ENCODE measurements around the gene CBLN3.

Gene CBLN3

DNA sequence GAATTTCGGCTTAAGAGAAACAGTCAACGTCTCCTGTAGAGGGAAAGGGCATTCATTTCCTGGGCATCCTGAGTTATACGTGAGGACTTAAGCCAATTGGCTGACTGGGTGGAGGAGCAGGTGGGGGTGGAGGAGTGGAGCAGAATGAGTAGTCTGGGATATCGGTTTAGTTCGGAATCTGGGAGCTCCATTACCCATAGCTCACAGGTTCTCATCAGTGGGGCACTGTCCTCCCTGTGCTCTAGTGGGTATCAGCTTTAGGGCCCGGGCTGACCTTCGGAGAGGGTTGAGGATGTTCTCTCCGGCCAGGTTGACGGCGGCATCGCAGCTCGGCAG, 12.4 kb upstream of the CBLN3 start:
- TF ChIP-seq ZBTB17 (tag by site-specific recombination; IDR thresholded peaks at IDR 0.05) (peak; percentile 86), ZFP37 (tag by site-specific recombination; IDR thresholded peaks at IDR 0.05) (0 out of 2 replicates have a peak, but pooled peaks have one; percentile 12), SCRT2 (tag by site-specific recombination; IDR thresholded peaks at IDR 0.05) (0 out of 2 replicates have a peak, but pooled peaks have one; percentile 8), ZNF76 (tag by site-specific recombination; IDR thresholded peaks at IDR 0.05; ENCODE audit: borderline replicate concordance, low read depth) (peak; percentile 90), ZNF645 (tag by site-specific recombination; IDR thresholded peaks at IDR 0.05) (no peak)
- Histone ChIP-seq H3K4me3 (ENCODE audit: low read depth, low read length) (peak overlapping the region; percentile 61), H3K27ac (ENCODE audit: extremely low read depth, low read depth, low read length) (peak overlapping the region; percentile 93), H3K4me1 (ENCODE audit: control insufficient read depth, insufficient read depth, low read length) (peaks cover 8% of the 10 kb centered on the region), H3K9me3 (ENCODE audit: control insufficient read depth, insufficient read depth, low read depth, low read length) (no peaks in the 10 kb centered on the region), H3K36me3 (ENCODE audit: control insufficient read depth in 2 of 2, insufficient read depth in 1 of 2, low read length in 2 of 2) (peaks cover 5 to 46% of the 10 kb centered on the region in 2 experiments; a peak in 2 of 3 replicates)
- ChIA-PET CTCF (interaction anchor here (0.5 to 4.9 kb wide), 9 partner anchors 10 to 488 kb away, joined by 3 to 33 read pairs (median 4); partner anchors contain the start of genes ADCY4 and DHRS4), POLR2A (interaction anchor here (0.7 to 2.4 kb wide), 9 partner anchors 11 to 200 kb away, joined by 3 to 40 read pairs (median 5); partner anchors contain the start of genes CBLN3, CIDEB, DHRS1 and KHNYN)

DNA sequence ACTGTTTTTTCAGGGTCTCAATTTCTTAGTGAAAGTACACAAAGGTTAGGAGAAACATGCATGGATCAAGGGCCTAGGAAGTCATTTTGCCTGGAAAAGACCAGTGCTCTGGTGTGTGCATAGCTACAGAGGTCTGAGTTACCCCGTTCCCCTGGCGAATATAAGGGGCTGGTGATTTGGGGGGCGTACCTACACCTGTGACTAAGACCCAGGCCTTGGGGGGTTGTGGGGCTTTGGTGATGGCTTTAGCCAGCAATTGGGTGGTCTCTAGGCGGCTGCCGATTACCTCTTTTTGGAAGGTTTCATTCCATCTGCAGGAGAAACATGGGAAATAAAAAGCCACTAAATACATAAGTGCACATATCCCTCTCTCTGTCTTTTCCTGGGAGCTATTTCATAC, 12.0 kb upstream of the CBLN3 start:
- ChIA-PET POLR2A (interaction anchor here (0.7 to 2.4 kb wide), 9 partner anchors 11 to 199 kb away, joined by 3 to 40 read pairs (median 5); partner anchors contain the start of genes CBLN3, CIDEB, DHRS1 and KHNYN), CTCF (interaction anchor here (0.5 to 4.9 kb wide), 12 partner anchors 10 to 488 kb away, joined by 3 to 33 read pairs (median 3); partner anchors contain the start of genes ADCY4, CIDEB and DHRS4)
- Histone ChIP-seq H3K4me3 (ENCODE audit: low read depth, low read length) (peak overlapping the region; percentile 61), H3K9me3 (ENCODE audit: control insufficient read depth, insufficient read depth, low read depth, low read length) (no peaks in the 10 kb centered on the region), H3K36me3 (ENCODE audit: control insufficient read depth in 2 of 2, insufficient read depth in 1 of 2, low read length in 2 of 2) (peaks cover 5 to 50% of the 10 kb centered on the region in 2 experiments; a peak in 2 of 3 replicates), H3K4me1 (ENCODE audit: control insufficient read depth, insufficient read depth, low read length) (peaks cover 8% of the 10 kb centered on the region), H3K27ac (ENCODE audit: extremely low read depth, low read depth, low read length) (peak overlapping the region; percentile 93)
- TF ChIP-seq ZBTB1 (tag by site-specific recombination; IDR thresholded peaks at IDR 0.05) (no peak), ZNF423 (tag by site-specific recombination; IDR thresholded peaks at IDR 0.05) (no peak), SP7 (tag by site-specific recombination; IDR thresholded peaks at IDR 0.05) (no peak), ZXDB (tag by site-specific recombination; IDR thresholded peaks at IDR 0.05) (no peak), ZNF530 (tag by site-specific recombination; IDR thresholded peaks at IDR 0.05; ENCODE audit: low read depth) (no peak), ZNF48 (tag by site-specific recombination; IDR thresholded peaks at IDR 0.05) (no peak), WT1 (tag by site-specific recombination; IDR thresholded peaks at IDR 0.05) (no peak), ZNF140 (tag by site-specific recombination; IDR thresholded peaks at IDR 0.05) (no peak), REST (tag by site-specific recombination; IDR thresholded peaks at IDR 0.05) (no peak), ZNF596 (tag by site-specific recombination; IDR thresholded peaks at IDR 0.05) (no peak), PBX3 (CRISPR knock-in tag; IDR thresholded peaks at IDR 0.05) (no peak), ZNF394 (tag by site-specific recombination; IDR thresholded peaks at IDR 0.05; ENCODE audit: borderline replicate concordance) (no peak), ZNF626 (tag by site-specific recombination; IDR thresholded peaks at IDR 0.05) (no peak), PATZ1 (tag by site-specific recombination; IDR thresholded peaks at IDR 0.05) (no peak), ZSCAN30 (tag by site-specific recombination; IDR thresholded peaks at IDR 0.05) (no peak), ZNF10 (tag by site-specific recombination; IDR thresholded peaks at IDR 0.05) (no peak)
